K562 (cell line): ENCODE data around the gene HOXB1. TPM values are rescaled to one million over a fixed set of nuclear protein-coding genes. Genes with fewer than 3 reads are reported as not detected.

Source experiments
- CBFB ChIP-seq: sonication (generic); formaldehyde crosslinking; IDR thresholded peaks from 2 replicates; pipeline ENCODE4 v1.4.0; 2020; ENCODE audit warnings: mild to moderate bottlenecking, missing genetic modification reagents
- ILK ChIP-seq: fragments of 450-650 bp; IDR thresholded peaks from 2 replicates; pipeline ENCODE4 v1.6.1; 2016; ENCODE audit warnings: missing genetic modification characterization, low read depth, mild to moderate bottlenecking, missing compliant biosample characterization, moderate library complexity, borderline replicate concordance
- L3MBTL2 ChIP-seq: fragments of 450-650 bp; IDR thresholded peaks from 2 replicates; pipeline ENCODE4 v1.6.1; 2016; ENCODE audit warnings: mild to moderate bottlenecking, moderate library complexity
- PRPF4 ChIP-seq: fragments of 200-400 bp; formaldehyde crosslinking; IDR thresholded peaks from one replicate; pipeline ENCODE4 v1.6.1; 2017; ENCODE audit warnings: low read length, low read depth, mild to moderate bottlenecking; ENCODE audit not compliant: insufficient read depth, poor library complexity, severe bottlenecking
- RBM39 ChIP-seq: fragments of 200-400 bp; formaldehyde crosslinking; optimal IDR thresholded peaks from 2 replicates; pipeline ENCODE3; 2018; ENCODE audit warnings: low read depth, low read length
- SAFB ChIP-seq: fragments of 200-400 bp; formaldehyde crosslinking; IDR thresholded peaks from 2 replicates; pipeline ENCODE4 v1.6.1; 2017; ENCODE audit warnings: low read depth, low read length, borderline replicate concordance
- SAP30 ChIP-seq: fragments of 200-600 bp; sonication (generic); IDR thresholded peaks from 2 replicates; pipeline ENCODE4 v1.6.1; 2012; ENCODE audit warnings: borderline replicate concordance, low read depth, mild to moderate bottlenecking, moderate library complexity, low read length, control low read depth, inconsistent platforms; ENCODE audit not compliant: insufficient read depth, poor library complexity, severe bottlenecking
- SMAD3 ChIP-seq: fragments of 450-650 bp; formaldehyde crosslinking; conservative IDR thresholded peaks from 2 replicates; pipeline ENCODE4 v1.4.0; 2020; ENCODE audit warnings: mild to moderate bottlenecking
- SMC3 ChIP-seq: conservative IDR thresholded peaks from 2 replicates; pipeline ENCODE4 v1.6.1; 2011; ENCODE audit warnings: low read depth, low read length, improper control_type of control experiment; ENCODE audit not compliant: insufficient read depth
- ZC3H8 ChIP-seq: fragments of 450-650 bp; IDR thresholded peaks from 2 replicates; pipeline ENCODE4 v1.6.1; 2017
- ZNF121 ChIP-seq: sonication (generic); formaldehyde crosslinking; conservative IDR thresholded peaks from 2 replicates; pipeline ENCODE4 v1.8.0; 2022; ENCODE audit warnings: missing genetic modification reagents
- ZNF146 ChIP-seq: IDR thresholded peaks from one replicate; pipeline ENCODE4 v1.6.1; 2018; ENCODE audit warnings: missing compliant biosample characterization; ENCODE audit not compliant: unreplicated experiment
- polyA plus RNA-seq, 8 experiments: library from polyadenylated mRNA; depleted of rRNA in 4 of 8; stranded (reverse) in 5 of 8; unstranded in 3 of 8; fragments of >200 nt; fragmentation: Nextera tagmentation in 2 of 8; fragmentation: Illumina TruSeq in 1 of 8; extraction: Ambion mirVana in 2 of 8; extraction: Trizol in 1 of 8; gene quantifications; 2 replicates each; pipeline versions ENCODE4 v1.2.1 to v1.2.3, GENCODE V29; 2011 to 2014; ENCODE audit warnings: inconsistent platforms in 1 of 8, missing spikeins in 1 of 8
- total RNA-seq, 7 experiments: library from RNA; depleted of rRNA in 6 of 7; stranded (reverse); fragments of >200 nt in 6 of 7; fragmentation: Illumina TruSeq in 2 of 7; extraction: Trizol in 2 of 7; gene quantifications; 2 replicates each; pipeline versions ENCODE4 v1.2.1 to v1.2.3, GENCODE V29; 2011 to 2021; ENCODE audit warnings: low replicate concordance in 1 of 7
- TF ChIP-seq, protein P1 (sequence below), 2 experiments: fragments of 450-650 bp in 1 of 2; sonication (generic) in 1 of 2; formaldehyde crosslinking in 1 of 2; IDR thresholded peaks; 2 replicates each; pipeline versions ENCODE4 v1.7.1 to v1.9.0; 2016 to 2022; ENCODE audit warnings: inconsistent platforms in 1 of 2, mild to moderate bottlenecking in 1 of 2, missing genetic modification reagents in 1 of 2
- TF ChIP-seq, protein P2 (sequence below): fragments of 450-650 bp; conservative IDR thresholded peaks from 2 replicates; pipeline ENCODE4 v1.6.1; 2016; ENCODE audit warnings: missing genetic modification characterization, low read depth, mild to moderate bottlenecking, control low read depth, missing compliant biosample characterization
- TF ChIP-seq, protein P3 (sequence below): fragments of 450-650 bp; IDR thresholded peaks from 2 replicates; pipeline ENCODE4 v1.7.1; 2018; ENCODE audit warnings: mild to moderate bottlenecking, low read depth; ENCODE audit not compliant: partially characterized antibody

Gene HOXB1
- total and polyA plus RNA-seq, 9 of the 15 experiments (the other 6 are each of a cell fraction or from before 2014, with no cell fraction given): 0.04 TPM; not detected in 8

DNA sequence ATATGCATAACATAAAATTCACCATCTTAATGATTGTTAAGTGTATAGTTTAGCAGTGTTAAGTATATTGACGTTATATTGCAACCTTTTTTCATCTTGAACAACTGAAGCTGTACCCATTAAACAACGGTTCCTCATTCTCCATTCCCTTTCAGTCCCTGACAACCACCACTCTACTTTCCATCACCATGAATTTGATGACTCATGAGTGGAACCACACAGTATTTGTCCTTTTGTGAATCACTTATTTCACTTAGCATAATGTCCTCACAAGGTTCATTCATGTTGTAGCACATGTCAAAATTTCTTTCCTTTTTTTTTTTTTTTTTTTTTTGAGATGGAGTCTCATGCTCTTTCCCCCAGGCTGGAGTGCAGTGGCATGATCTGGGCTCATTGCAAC, 46.0 kb downstream of the HOXB1 start (continued):
- TF ChIP-seq, protein P1, sequence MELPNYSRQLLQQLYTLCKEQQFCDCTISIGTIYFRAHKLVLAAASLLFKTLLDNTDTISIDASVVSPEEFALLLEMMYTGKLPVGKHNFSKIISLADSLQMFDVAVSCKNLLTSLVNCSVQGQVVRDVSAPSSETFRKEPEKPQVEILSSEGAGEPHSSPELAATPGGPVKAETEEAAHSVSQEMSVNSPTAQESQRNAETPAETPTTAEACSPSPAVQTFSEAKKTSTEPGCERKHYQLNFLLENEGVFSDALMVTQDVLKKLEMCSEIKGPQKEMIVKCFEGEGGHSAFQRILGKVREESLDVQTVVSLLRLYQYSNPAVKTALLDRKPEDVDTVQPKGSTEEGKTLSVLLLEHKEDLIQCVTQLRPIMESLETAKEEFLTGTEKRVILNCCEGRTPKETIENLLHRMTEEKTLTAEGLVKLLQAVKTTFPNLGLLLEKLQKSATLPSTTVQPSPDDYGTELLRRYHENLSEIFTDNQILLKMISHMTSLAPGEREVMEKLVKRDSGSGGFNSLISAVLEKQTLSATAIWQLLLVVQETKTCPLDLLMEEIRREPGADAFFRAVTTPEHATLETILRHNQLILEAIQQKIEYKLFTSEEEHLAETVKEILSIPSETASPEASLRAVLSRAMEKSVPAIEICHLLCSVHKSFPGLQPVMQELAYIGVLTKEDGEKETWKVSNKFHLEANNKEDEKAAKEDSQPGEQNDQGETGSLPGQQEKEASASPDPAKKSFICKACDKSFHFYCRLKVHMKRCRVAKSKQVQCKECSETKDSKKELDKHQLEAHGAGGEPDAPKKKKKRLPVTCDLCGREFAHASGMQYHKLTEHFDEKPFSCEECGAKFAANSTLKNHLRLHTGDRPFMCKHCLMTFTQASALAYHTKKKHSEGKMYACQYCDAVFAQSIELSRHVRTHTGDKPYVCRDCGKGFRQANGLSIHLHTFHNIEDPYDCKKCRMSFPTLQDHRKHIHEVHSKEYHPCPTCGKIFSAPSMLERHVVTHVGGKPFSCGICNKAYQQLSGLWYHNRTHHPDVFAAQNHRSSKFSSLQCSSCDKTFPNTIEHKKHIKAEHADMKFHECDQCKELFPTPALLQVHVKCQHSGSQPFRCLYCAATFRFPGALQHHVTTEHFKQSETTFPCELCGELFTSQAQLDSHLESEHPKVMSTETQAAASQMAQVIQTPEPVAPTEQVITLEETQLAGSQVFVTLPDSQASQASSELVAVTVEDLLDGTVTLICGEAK (IDR thresholded peaks at IDR 0.05): no peak
- TF ChIP-seq, protein P1 (CRISPR knock-in tag; IDR thresholded peaks at IDR 0.05): no peak
- TF ChIP-seq SAFB (no peak), RBM39 (no peak), CBFB (no peak), ILK (no peak), SAP30 (no peak), L3MBTL2 (no peak), ZNF121 (CRISPR knock-in tag) (no peak), SMC3 (no peak), ZC3H8 (no peak), SMAD3 (no peak), ZNF146 (CRISPR knock-in tag) (no peak), PRPF4 (no peak)
- TF ChIP-seq, protein P2, sequence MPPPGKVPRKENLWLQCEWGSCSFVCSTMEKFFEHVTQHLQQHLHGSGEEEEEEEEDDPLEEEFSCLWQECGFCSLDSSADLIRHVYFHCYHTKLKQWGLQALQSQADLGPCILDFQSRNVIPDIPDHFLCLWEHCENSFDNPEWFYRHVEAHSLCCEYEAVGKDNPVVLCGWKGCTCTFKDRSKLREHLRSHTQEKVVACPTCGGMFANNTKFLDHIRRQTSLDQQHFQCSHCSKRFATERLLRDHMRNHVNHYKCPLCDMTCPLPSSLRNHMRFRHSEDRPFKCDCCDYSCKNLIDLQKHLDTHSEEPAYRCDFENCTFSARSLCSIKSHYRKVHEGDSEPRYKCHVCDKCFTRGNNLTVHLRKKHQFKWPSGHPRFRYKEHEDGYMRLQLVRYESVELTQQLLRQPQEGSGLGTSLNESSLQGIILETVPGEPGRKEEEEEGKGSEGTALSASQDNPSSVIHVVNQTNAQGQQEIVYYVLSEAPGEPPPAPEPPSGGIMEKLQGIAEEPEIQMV (tag): no peak
- TF ChIP-seq, protein P3, sequence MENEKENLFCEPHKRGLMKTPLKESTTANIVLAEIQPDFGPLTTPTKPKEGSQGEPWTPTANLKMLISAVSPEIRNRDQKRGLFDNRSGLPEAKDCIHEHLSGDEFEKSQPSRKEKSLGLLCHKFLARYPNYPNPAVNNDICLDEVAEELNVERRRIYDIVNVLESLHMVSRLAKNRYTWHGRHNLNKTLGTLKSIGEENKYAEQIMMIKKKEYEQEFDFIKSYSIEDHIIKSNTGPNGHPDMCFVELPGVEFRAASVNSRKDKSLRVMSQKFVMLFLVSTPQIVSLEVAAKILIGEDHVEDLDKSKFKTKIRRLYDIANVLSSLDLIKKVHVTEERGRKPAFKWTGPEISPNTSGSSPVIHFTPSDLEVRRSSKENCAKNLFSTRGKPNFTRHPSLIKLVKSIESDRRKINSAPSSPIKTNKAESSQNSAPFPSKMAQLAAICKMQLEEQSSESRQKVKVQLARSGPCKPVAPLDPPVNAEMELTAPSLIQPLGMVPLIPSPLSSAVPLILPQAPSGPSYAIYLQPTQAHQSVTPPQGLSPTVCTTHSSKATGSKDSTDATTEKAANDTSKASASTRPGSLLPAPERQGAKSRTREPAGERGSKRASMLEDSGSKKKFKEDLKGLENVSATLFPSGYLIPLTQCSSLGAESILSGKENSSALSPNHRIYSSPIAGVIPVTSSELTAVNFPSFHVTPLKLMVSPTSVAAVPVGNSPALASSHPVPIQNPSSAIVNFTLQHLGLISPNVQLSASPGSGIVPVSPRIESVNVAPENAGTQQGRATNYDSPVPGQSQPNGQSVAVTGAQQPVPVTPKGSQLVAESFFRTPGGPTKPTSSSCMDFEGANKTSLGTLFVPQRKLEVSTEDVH: no peak
